HepG2 (cell line): Measurements from ENCODE around the gene SRRT. TPM values are rescaled to one million over a fixed set of nuclear protein-coding genes. Genes with fewer than 3 reads are reported as not detected.

ENCODE experiments used
- CBX5 ChIP-seq: sonication (generic); formaldehyde crosslinking; IDR thresholded peaks from 2 replicates; pipeline ENCODE4 v1.4.0; 2020; ENCODE audit warnings: missing genetic modification reagents, borderline replicate concordance
- CHD2 ChIP-seq: IDR thresholded peaks from 2 replicates; pipeline ENCODE4 v1.6.1; 2011; ENCODE audit warnings: low read depth, low read length, improper control_type of control experiment
- GABPB1 ChIP-seq: IDR thresholded peaks from 2 replicates; pipeline ENCODE4 v1.6.1; 2016; ENCODE audit warnings: mild to moderate bottlenecking, missing genetic modification reagents, moderate library complexity, missing compliant biosample characterization
- HNRNPH1 ChIP-seq: fragments of 200-400 bp; formaldehyde crosslinking; optimal IDR thresholded peaks from 2 replicates; pipeline ENCODE3; 2017; ENCODE audit warnings: mild to moderate bottlenecking, low read depth, low read length
- NKX3-1 ChIP-seq: sonication (generic); formaldehyde crosslinking; IDR thresholded peaks from 2 replicates; pipeline ENCODE4 v1.5.0; 2020; ENCODE audit warnings: missing genetic modification reagents
- SPEN ChIP-seq: sonication (generic); formaldehyde crosslinking; IDR thresholded peaks from 2 replicates; pipeline ENCODE4 v1.5.1; 2020; ENCODE audit warnings: low read depth, mild to moderate bottlenecking, missing genetic modification reagents
- SRSF4 ChIP-seq: fragments of 200-400 bp; formaldehyde crosslinking; IDR thresholded peaks from one replicate; pipeline ENCODE4 v1.6.1; 2018; ENCODE audit warnings: mild to moderate bottlenecking, low read depth, low read length, moderate library complexity; ENCODE audit not compliant: poor library complexity, severe bottlenecking
- SRY ChIP-seq: sonication (generic); formaldehyde crosslinking; IDR thresholded peaks from 2 replicates; pipeline ENCODE4 v1.8.0; 2022; ENCODE audit warnings: mild to moderate bottlenecking, missing genetic modification reagents
- ZNF121 ChIP-seq: sonication (generic); formaldehyde crosslinking; IDR thresholded peaks from 2 replicates; pipeline ENCODE4 v1.5.0; 2020; ENCODE audit warnings: mild to moderate bottlenecking, missing genetic modification reagents
- ZNF124 ChIP-seq: sonication (generic); formaldehyde crosslinking; IDR thresholded peaks from 2 replicates; pipeline ENCODE4 v1.4.0; 2020; ENCODE audit warnings: missing genetic modification reagents
- ZNF24 ChIP-seq: fragments of 450-650 bp; IDR thresholded peaks from 2 replicates; pipeline ENCODE4 v1.6.1; 2017; ENCODE audit warnings: antibody characterized with exemption, mild to moderate bottlenecking
- ZNF256 ChIP-seq: sonication (generic); formaldehyde crosslinking; conservative IDR thresholded peaks from 2 replicates; pipeline ENCODE4 v1.4.0; 2020; ENCODE audit warnings: missing genetic modification reagents
- ZNF264 ChIP-seq: sonication (generic); formaldehyde crosslinking; IDR thresholded peaks from 2 replicates; pipeline ENCODE4 v1.4.0; 2020; ENCODE audit warnings: missing genetic modification reagents
- ZNF431 ChIP-seq: sonication (generic); formaldehyde crosslinking; IDR thresholded peaks from 2 replicates; pipeline ENCODE4 v1.9.0; 2022; ENCODE audit warnings: missing genetic modification reagents, low read depth, mild to moderate bottlenecking, borderline replicate concordance
- ZNF549 ChIP-seq: sonication (generic); formaldehyde crosslinking; IDR thresholded peaks from 2 replicates; pipeline ENCODE4 v1.5.0; 2020; ENCODE audit warnings: missing genetic modification reagents
- ZNF773 ChIP-seq: sonication (generic); formaldehyde crosslinking; IDR thresholded peaks from 2 replicates; pipeline ENCODE4 v1.4.0; 2020; ENCODE audit warnings: missing genetic modification reagents, borderline replicate concordance
- ZNF883 ChIP-seq: sonication (generic); formaldehyde crosslinking; IDR thresholded peaks from 2 replicates; pipeline ENCODE4 v1.5.1; 2020; ENCODE audit warnings: mild to moderate bottlenecking, missing genetic modification reagents; ENCODE audit errors: not compliant biosample characterization
- polyA plus RNA-seq, 8 experiments: library from polyadenylated mRNA; depleted of rRNA in 3 of 8; stranded (reverse) in 7 of 8; unstranded in 1 of 8; fragments of >200 nt; fragmentation: Illumina TruSeq in 4 of 8; extraction: Trizol in 4 of 8; gene quantifications; 2 replicates each; pipeline versions ENCODE4 v1.2.1 to v1.2.3, GENCODE V29; 2011 to 2016; ENCODE audit warnings: low read depth in 4 of 8, missing spikeins in 1 of 8, mixed read lengths in 1 of 8; ENCODE audit not compliant: insufficient read depth in 1 of 8
- total RNA-seq, 5 experiments: library from RNA; depleted of rRNA; stranded (reverse); fragments of >200 nt; fragmentation: Illumina TruSeq; extraction: Trizol; gene quantifications; 2 replicates each; pipeline ENCODE4 v1.2.3, GENCODE V29; 2016; ENCODE audit warnings: low read depth in 1 of 5
- TF ChIP-seq, protein P1 (sequence below): sonication (generic); formaldehyde crosslinking; IDR thresholded peaks from 2 replicates; pipeline ENCODE4 v1.9.0; 2021; ENCODE audit warnings: missing genetic modification reagents, borderline replicate concordance
- TF ChIP-seq, protein P2 (sequence below): sonication (generic); formaldehyde crosslinking; IDR thresholded peaks from 2 replicates; pipeline ENCODE4 v1.5.1; 2020; ENCODE audit warnings: mild to moderate bottlenecking, moderate library complexity, missing genetic modification reagents
- TF ChIP-seq, protein P3 (sequence below): sonication (generic); formaldehyde crosslinking; conservative IDR thresholded peaks from 2 replicates; pipeline ENCODE4 v1.4.0; 2020; ENCODE audit warnings: missing genetic modification reagents
- TF ChIP-seq, protein P4 (sequence below), 2 experiments: sonication (generic) in 1 of 2; formaldehyde crosslinking in 1 of 2; IDR thresholded peaks; 2 replicates each; pipeline versions ENCODE4 v1.5.1 to v1.6.1; 2011 to 2020; ENCODE audit warnings: borderline replicate concordance in 1 of 2, low read depth in 1 of 2, low read length in 1 of 2, mild to moderate bottlenecking in 1 of 2, missing genetic modification reagents in 1 of 2, moderate library complexity in 1 of 2

SRRT gene
- total and polyA plus RNA-seq, 2 of the 13 experiments (the other 11 are each of a cell fraction or from before 2014, with no cell fraction given) = 26.2 to 106 TPM

DNA sequence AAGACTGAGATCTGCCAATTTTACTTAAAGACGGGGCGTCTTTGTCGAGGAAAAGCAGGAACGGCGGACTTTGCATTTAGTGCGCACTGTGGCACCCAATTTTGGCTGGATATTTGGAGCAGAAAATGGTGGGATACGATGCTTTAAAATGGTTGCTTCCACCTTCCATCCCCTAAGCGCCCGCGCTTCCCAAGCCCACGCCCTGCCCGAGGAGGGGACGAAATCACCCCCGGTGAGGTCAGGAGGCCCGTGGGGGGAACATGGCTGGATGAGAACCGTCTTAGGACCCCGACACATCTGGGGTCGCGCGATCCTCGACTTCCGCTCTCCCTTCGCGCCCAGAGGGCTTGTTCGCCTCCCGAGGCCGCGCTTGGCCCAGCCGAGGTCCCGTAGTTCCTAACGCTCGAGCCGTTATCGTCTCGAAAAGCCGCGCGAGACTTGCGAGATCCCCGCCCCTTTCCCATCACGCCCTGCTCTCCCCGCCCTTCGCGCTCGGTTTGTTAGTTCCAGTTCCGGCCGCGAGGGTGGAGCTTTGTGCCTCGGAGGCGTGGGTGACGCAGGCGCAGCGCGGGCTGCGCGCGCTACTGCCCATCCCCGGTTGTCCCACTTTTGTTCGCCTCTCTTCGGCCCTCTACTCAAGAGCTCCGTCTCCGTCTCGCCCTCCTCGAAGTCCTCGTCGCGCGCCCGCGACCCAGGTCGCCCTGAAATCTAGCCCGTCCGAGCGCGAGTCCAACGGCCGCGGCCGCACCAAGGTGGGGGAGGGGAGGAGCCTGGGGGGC is at the start of gene SRRT (continued):
- TF ChIP-seq, protein P1, sequence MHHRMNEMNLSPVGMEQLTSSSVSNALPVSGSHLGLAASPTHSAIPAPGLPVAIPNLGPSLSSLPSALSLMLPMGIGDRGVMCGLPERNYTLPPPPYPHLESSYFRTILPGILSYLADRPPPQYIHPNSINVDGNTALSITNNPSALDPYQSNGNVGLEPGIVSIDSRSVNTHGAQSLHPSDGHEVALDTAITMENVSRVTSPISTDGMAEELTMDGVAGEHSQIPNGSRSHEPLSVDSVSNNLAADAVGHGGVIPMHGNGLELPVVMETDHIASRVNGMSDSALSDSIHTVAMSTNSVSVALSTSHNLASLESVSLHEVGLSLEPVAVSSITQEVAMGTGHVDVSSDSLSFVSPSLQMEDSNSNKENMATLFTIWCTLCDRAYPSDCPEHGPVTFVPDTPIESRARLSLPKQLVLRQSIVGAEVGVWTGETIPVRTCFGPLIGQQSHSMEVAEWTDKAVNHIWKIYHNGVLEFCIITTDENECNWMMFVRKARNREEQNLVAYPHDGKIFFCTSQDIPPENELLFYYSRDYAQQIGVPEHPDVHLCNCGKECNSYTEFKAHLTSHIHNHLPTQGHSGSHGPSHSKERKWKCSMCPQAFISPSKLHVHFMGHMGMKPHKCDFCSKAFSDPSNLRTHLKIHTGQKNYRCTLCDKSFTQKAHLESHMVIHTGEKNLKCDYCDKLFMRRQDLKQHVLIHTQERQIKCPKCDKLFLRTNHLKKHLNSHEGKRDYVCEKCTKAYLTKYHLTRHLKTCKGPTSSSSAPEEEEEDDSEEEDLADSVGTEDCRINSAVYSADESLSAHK (CRISPR knock-in tag) = no peak
- TF ChIP-seq ZNF256 (CRISPR knock-in tag) (no peak), NKX3-1 (CRISPR knock-in tag) (peak; percentile 73), ZNF124 (CRISPR knock-in tag) (no peak; the same call in 1 of the 2 replicates), ZNF264 (CRISPR knock-in tag) (no peak), ZNF883 (CRISPR knock-in tag) (peak; percentile 72), SRSF4 (no peak), ZNF121 (CRISPR knock-in tag) (no peak), SRY (CRISPR knock-in tag) (peak; percentile 53; the same call in 1 of the 2 replicates), GABPB1 (peak; percentile 95), ZNF431 (peak; percentile 81; the same call in 1 of the 2 replicates), ZNF24 (no peak), CHD2 (peak; percentile 95), CBX5 (CRISPR knock-in tag) (peak; percentile 82), ZNF773 (no peak), ZNF549 (CRISPR knock-in tag) (no peak), HNRNPH1 (no peak), SPEN (CRISPR knock-in tag) (peak; percentile 100)
- TF ChIP-seq, protein P2, sequence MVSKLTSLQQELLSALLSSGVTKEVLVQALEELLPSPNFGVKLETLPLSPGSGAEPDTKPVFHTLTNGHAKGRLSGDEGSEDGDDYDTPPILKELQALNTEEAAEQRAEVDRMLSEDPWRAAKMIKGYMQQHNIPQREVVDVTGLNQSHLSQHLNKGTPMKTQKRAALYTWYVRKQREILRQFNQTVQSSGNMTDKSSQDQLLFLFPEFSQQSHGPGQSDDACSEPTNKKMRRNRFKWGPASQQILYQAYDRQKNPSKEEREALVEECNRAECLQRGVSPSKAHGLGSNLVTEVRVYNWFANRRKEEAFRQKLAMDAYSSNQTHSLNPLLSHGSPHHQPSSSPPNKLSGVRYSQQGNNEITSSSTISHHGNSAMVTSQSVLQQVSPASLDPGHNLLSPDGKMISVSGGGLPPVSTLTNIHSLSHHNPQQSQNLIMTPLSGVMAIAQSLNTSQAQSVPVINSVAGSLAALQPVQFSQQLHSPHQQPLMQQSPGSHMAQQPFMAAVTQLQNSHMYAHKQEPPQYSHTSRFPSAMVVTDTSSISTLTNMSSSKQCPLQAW = peak; percentile 85
- TF ChIP-seq, protein P3, sequence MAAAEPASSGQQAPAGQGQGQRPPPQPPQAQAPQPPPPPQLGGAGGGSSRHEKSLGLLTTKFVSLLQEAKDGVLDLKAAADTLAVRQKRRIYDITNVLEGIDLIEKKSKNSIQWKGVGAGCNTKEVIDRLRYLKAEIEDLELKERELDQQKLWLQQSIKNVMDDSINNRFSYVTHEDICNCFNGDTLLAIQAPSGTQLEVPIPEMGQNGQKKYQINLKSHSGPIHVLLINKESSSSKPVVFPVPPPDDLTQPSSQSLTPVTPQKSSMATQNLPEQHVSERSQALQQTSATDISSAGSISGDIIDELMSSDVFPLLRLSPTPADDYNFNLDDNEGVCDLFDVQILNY (CRISPR knock-in tag) = peak; percentile 71; the same call in 1 of the 2 replicates
- TF ChIP-seq, protein P4, sequence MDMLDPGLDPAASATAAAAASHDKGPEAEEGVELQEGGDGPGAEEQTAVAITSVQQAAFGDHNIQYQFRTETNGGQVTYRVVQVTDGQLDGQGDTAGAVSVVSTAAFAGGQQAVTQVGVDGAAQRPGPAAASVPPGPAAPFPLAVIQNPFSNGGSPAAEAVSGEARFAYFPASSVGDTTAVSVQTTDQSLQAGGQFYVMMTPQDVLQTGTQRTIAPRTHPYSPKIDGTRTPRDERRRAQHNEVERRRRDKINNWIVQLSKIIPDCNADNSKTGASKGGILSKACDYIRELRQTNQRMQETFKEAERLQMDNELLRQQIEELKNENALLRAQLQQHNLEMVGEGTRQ (IDR thresholded peaks at IDR 0.05; ENCODE audit: low read depth, low read length) = no peak
- TF ChIP-seq, protein P4 (CRISPR knock-in tag; IDR thresholded peaks at IDR 0.05; ENCODE audit: borderline replicate concordance) = peak; percentile 39; the same call in 1 of the 2 replicates
